ENCODE results near the gene VPS26B. TPM values are rescaled to one million over a fixed set of nuclear protein-coding genes. Genes with fewer than 3 reads are reported as not detected.

The VPS26B gene
- total RNA-seq, 1 experiment from 2014 or later: 33.1 TPM

DNA sequence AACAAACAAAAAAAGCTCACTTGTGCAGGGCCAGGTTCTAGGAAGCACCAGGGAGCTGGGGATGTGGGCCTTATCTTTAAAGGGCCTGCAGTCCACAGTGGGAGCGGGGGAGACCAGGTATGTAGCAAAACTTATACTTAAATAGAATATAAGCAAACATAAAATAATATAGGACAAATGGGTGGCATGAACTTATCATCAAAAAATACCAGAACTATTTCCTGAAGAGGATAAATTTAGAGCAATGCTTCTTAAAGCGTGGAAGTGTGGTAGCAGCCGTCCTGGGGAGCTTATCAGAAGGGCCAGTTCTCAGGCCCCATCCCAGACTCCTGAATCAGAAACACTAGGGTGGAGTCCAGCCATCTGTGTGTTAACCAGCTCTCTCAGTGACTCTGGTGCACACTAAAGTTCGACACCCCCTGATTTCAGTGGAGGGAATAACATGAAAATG lies 9.3 kb downstream of the VPS26B start:
- Mint-ChIP-seq H3K27me3 (ENCODE audit: unreplicated experiment) (no peaks in the 10 kb centered on the region), H3K4me3 (ENCODE audit: low read depth, unreplicated experiment) (no peak overlapping the region), H3K27ac (ENCODE audit: unreplicated experiment) (no peak overlapping the region), H3K4me1 (ENCODE audit: low read depth, unreplicated experiment) (peaks cover 12% of the 10 kb centered on the region), H3K9me3 (ENCODE audit: low read depth, unreplicated experiment) (no peaks in the 10 kb centered on the region), H3K36me3 (ENCODE audit: insufficient read depth, unreplicated experiment) (no peaks in the 10 kb centered on the region)
- BruUV-seq (replicated peaks): no TSS peak
- no peak for DNase-seq
- CTCF ChIA-PET: no interaction called here
- intact Hi-C loops (cut with micrococcal nuclease; ENCODE audit: unreplicated experiment): no loop called here
- no peak for TF ChIP-seq CTCF (IDR thresholded peaks at IDR 0.05; ENCODE audit: unreplicated experiment)

DNA sequence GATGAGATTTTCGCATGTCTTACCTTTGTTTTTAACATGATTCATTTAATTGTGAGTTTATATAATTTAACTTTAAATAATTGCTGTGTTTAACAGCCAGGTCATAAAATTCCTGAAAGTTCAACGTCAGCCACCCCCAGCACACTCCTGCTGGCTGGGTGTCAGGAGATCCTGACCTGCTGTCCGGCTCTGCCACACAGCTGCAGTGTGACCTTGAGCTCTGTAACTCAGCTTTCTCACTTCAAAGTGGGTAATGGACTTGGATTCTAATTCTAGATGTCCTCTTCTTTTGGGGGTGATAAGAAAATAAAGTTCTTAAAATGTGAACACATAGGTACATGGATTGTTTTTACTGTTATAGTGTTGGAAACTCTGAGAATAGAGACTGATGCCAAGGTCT lies 10.9 kb downstream of the VPS26B start:
- H3K27me3 Mint-ChIP-seq (ENCODE audit: unreplicated experiment): no peaks in the 10 kb centered on the region
- CTCF ChIA-PET: interaction anchor here (0.6 kb wide), 1 partner anchor 44 kb away, joined by 4 read pairs; no protein-coding TSS in a partner anchor
- intact Hi-C loops (cut with micrococcal nuclease; ENCODE audit: unreplicated experiment): no loop called here
- no peak for TF ChIP-seq CTCF (IDR thresholded peaks at IDR 0.05; ENCODE audit: unreplicated experiment)
- no peak overlapping the region for H3K4me3 Mint-ChIP-seq (ENCODE audit: low read depth, unreplicated experiment)
- H3K36me3 Mint-ChIP-seq (ENCODE audit: insufficient read depth, unreplicated experiment): no peaks in the 10 kb centered on the region
- H3K9me3 Mint-ChIP-seq (ENCODE audit: low read depth, unreplicated experiment): no peaks in the 10 kb centered on the region
- no peak for DNase-seq
- no peak overlapping the region for H3K27ac Mint-ChIP-seq (ENCODE audit: unreplicated experiment)
- no TSS peak for BruUV-seq (replicated peaks)
- no peaks in the 10 kb centered on the region for H3K4me1 Mint-ChIP-seq (ENCODE audit: low read depth, unreplicated experiment)

- DNase-seq: no peak
- CTCF ChIA-PET: no interaction called here
Observed at GRCh38 chr11:134236834-134237556, 12.5 kb downstream of the VPS26B start.

DNA sequence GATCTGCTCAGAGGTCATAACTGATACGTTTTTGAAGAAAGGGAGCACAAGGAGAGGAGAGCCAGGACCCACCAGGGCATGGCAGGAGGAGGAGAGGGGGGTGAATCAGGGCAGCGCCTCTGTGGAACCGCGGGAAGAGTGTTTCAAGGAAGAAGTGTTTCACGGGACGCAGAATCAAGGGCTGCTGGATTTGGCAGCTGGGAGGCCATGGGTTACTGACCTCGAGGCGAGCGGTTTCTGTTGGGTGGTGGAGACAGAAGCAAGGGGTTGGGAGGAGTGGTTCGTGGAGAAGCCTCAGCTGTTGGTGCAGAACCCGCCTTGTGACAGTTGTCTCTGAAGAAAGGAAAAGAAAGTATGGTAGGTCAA lies 13.1 kb downstream of the VPS26B start:
- Mint-ChIP-seq H3K27me3 (ENCODE audit: unreplicated experiment) (no peaks in the 10 kb centered on the region), H3K4me3 (ENCODE audit: low read depth, unreplicated experiment) (no peak overlapping the region), H3K4me1 (ENCODE audit: low read depth, unreplicated experiment) (no peaks in the 10 kb centered on the region), H3K36me3 (ENCODE audit: insufficient read depth, unreplicated experiment) (no peaks in the 10 kb centered on the region), H3K9me3 (ENCODE audit: low read depth, unreplicated experiment) (no peaks in the 10 kb centered on the region), H3K27ac (ENCODE audit: unreplicated experiment) (no peak overlapping the region)
- no peak for DNase-seq
- no TSS peak for BruUV-seq (replicated peaks)
- no peak for TF ChIP-seq CTCF (IDR thresholded peaks at IDR 0.05; ENCODE audit: unreplicated experiment)
- CTCF ChIA-PET: no interaction called here
- intact Hi-C loops (cut with micrococcal nuclease; ENCODE audit: unreplicated experiment): no loop called here

More at GRCh38 chr11:134236834-134237556, 12.5 kb downstream of the VPS26B start:
- no peak overlapping the region for H3K4me3 Mint-ChIP-seq (ENCODE audit: low read depth, unreplicated experiment)
- no peaks in the 10 kb centered on the region for H3K27me3 Mint-ChIP-seq (ENCODE audit: unreplicated experiment)
- no TSS peak for BruUV-seq (replicated peaks)
- no peaks in the 10 kb centered on the region for H3K9me3 Mint-ChIP-seq (ENCODE audit: low read depth, unreplicated experiment)
- no peak overlapping the region for H3K27ac Mint-ChIP-seq (ENCODE audit: unreplicated experiment)
- no peaks in the 10 kb centered on the region for H3K36me3 Mint-ChIP-seq (ENCODE audit: insufficient read depth, unreplicated experiment)
- H3K4me1 Mint-ChIP-seq (ENCODE audit: low read depth, unreplicated experiment): no peaks in the 10 kb centered on the region
- intact Hi-C loops (cut with micrococcal nuclease; ENCODE audit: unreplicated experiment): no loop called here
- no peak for TF ChIP-seq CTCF (IDR thresholded peaks at IDR 0.05; ENCODE audit: unreplicated experiment)

All from Calu3 (cell line).